IPS-15b (cell line): ENCODE measurements around the gene VSIR.

Experiments used
- H3K27me3 ChIP-seq: one replicate; pipeline ENCODE4 v1.6.1; 2013; ENCODE audit warnings: low read length; ENCODE audit not compliant: control insufficient read depth, insufficient read depth
- H3K36me3 ChIP-seq: one replicate; pipeline ENCODE4 v1.6.1; 2013; ENCODE audit warnings: low read length; ENCODE audit not compliant: control insufficient read depth, insufficient read depth
- H3K4me1 ChIP-seq: one replicate; pipeline ENCODE4 v1.6.1; 2013; ENCODE audit warnings: mild to moderate bottlenecking, low read length; ENCODE audit not compliant: control insufficient read depth, insufficient read depth
- H3K4me3 ChIP-seq: one replicate; pipeline ENCODE4 v1.5.1; 2013; ENCODE audit warnings: low read depth, low read length
- H3K9ac ChIP-seq: one replicate; pipeline ENCODE4 v1.6.1; 2013; ENCODE audit warnings: low read depth, mild to moderate bottlenecking, low read length
- H3K9me3 ChIP-seq: one replicate; pipeline ENCODE4 v1.6.1; 2013; ENCODE audit warnings: mild to moderate bottlenecking, low read length; ENCODE audit not compliant: control insufficient read depth, insufficient read depth

VSIR gene

GRCh38 chr10:71715860-71716259 is 57.5 kb downstream of the VSIR start:
- no peaks in the 10 kb centered on the region for H3K27me3 ChIP-seq
- H3K36me3 ChIP-seq: no peaks in the 10 kb centered on the region
- H3K4me1 ChIP-seq: peaks cover 7% of the 10 kb centered on the region
- no peak overlapping the region for H3K4me3 ChIP-seq
- H3K9ac ChIP-seq: no peak overlapping the region
- H3K9me3 ChIP-seq: no peaks in the 10 kb centered on the region

GRCh38 chr10:71715026-71715425 is 58.3 kb downstream of the VSIR start:
- no peaks in the 10 kb centered on the region for H3K9me3 ChIP-seq
- H3K36me3 ChIP-seq: no peaks in the 10 kb centered on the region
- H3K27me3 ChIP-seq: no peaks in the 10 kb centered on the region
- H3K4me1 ChIP-seq: peaks cover 7% of the 10 kb centered on the region
- H3K9ac ChIP-seq: no peak overlapping the region
- H3K4me3 ChIP-seq: no peak overlapping the region

GRCh38 chr10:71714592-71714991 is 58.7 kb downstream of the VSIR start:
- Histone ChIP-seq H3K9ac (no peak overlapping the region), H3K4me3 (no peak overlapping the region), H3K9me3 (no peaks in the 10 kb centered on the region), H3K4me1 (peaks cover 6% of the 10 kb centered on the region), H3K27me3 (no peaks in the 10 kb centered on the region), H3K36me3 (no peaks in the 10 kb centered on the region)

- H3K9me3 ChIP-seq: no peaks in the 10 kb centered on the region
- no peak overlapping the region for H3K4me3 ChIP-seq
- H3K9ac ChIP-seq: no peak overlapping the region
- H3K27me3 ChIP-seq: no peaks in the 10 kb centered on the region
- H3K36me3 ChIP-seq: no peaks in the 10 kb centered on the region
- H3K4me1 ChIP-seq: peaks cover under 1% of the 10 kb centered on the region
Measured at GRCh38 chr10:71714031-71714410, 59.3 kb downstream of the VSIR start.

- peaks cover 2% of the 10 kb centered on the region for H3K27me3 ChIP-seq
- no peaks in the 10 kb centered on the region for H3K36me3 ChIP-seq
- no peak overlapping the region for H3K9ac ChIP-seq
- H3K4me1 ChIP-seq: no peaks in the 10 kb centered on the region
- H3K4me3 ChIP-seq: no peak overlapping the region
- H3K9me3 ChIP-seq: no peaks in the 10 kb centered on the region
Measured at GRCh38 chr10:71713135-71714030, 59.9 kb downstream of the VSIR start.

GRCh38 chr10:71712572-71713134 is 60.7 kb downstream of the VSIR start:
- Histone ChIP-seq H3K4me1 (no peaks in the 10 kb centered on the region), H3K36me3 (no peaks in the 10 kb centered on the region), H3K4me3 (no peak overlapping the region), H3K27me3 (peaks cover 2% of the 10 kb centered on the region), H3K9ac (no peak overlapping the region), H3K9me3 (no peaks in the 10 kb centered on the region)

- Histone ChIP-seq H3K9ac (no peak overlapping the region), H3K9me3 (no peaks in the 10 kb centered on the region), H3K4me3 (no peak overlapping the region), H3K27me3 (peaks cover 2% of the 10 kb centered on the region), H3K4me1 (no peaks in the 10 kb centered on the region), H3K36me3 (no peaks in the 10 kb centered on the region)
Measured at GRCh38 chr10:71712170-71712569, 61.1 kb downstream of the VSIR start.

- Histone ChIP-seq H3K27me3 (peaks cover 2% of the 10 kb centered on the region), H3K9me3 (no peaks in the 10 kb centered on the region), H3K36me3 (no peaks in the 10 kb centered on the region), H3K4me3 (no peak overlapping the region), H3K4me1 (no peaks in the 10 kb centered on the region), H3K9ac (no peak overlapping the region)
Measured at GRCh38 chr10:71711052-71711623, 62.2 kb downstream of the VSIR start.

GRCh38 chr10:71710519-71710918 is 62.8 kb downstream of the VSIR start:
- H3K4me1 ChIP-seq: no peaks in the 10 kb centered on the region
- H3K27me3 ChIP-seq: peaks cover 2% of the 10 kb centered on the region
- H3K9ac ChIP-seq: no peak overlapping the region

GRCh38 chr10:71708897-71709882 is 64.1 kb downstream of the VSIR start:
- Histone ChIP-seq H3K4me1 (no peaks in the 10 kb centered on the region), H3K27me3 (peaks cover 2% of the 10 kb centered on the region), H3K9ac (no peak overlapping the region), H3K4me3 (no peak overlapping the region), H3K36me3 (no peaks in the 10 kb centered on the region), H3K9me3 (no peaks in the 10 kb centered on the region)

More at GRCh38 chr10:71710519-71710918, 62.8 kb downstream of the VSIR start:
- no peaks in the 10 kb centered on the region for H3K9me3 ChIP-seq
- no peak overlapping the region for H3K4me3 ChIP-seq
- H3K36me3 ChIP-seq: no peaks in the 10 kb centered on the region

GRCh38 chr10:71708301-71708703 is 65.0 kb downstream of the VSIR start:
- H3K36me3 ChIP-seq: no peaks in the 10 kb centered on the region
- H3K9ac ChIP-seq: no peak overlapping the region
- peak overlapping the region; percentile 8 for H3K4me3 ChIP-seq
- no peaks in the 10 kb centered on the region for H3K4me1 ChIP-seq
- peaks cover 2% of the 10 kb centered on the region for H3K27me3 ChIP-seq
- no peaks in the 10 kb centered on the region for H3K9me3 ChIP-seq
